GM12878 (cell line): Measurements from ENCODE around the gene PPP2R2D.

Experiments
- ATF2 ChIP-seq: IDR thresholded peaks from 2 replicates; pipeline ENCODE4 v1.6.1; 2012; ENCODE audit warnings: low read length, inconsistent platforms
- CTCF ChIP-seq, 3 experiments: IDR thresholded peaks in 2 of 3; conservative IDR thresholded peaks in 1 of 3; 2 replicates each; pipeline ENCODE4 v1.5.1; 2011; ENCODE audit warnings: low read depth in 3 of 3, low read length in 3 of 3, mild to moderate bottlenecking in 3 of 3, control low read depth in 2 of 3, moderate library complexity in 2 of 3, inconsistent platforms in 1 of 3, mixed read lengths in 1 of 3; ENCODE audit not compliant: control insufficient read depth in 2 of 3, insufficient read depth in 1 of 3; ENCODE audit errors: extremely low read depth in 1 of 3
- EZH2 ChIP-seq: IDR thresholded peaks from 2 replicates; pipeline ENCODE4 v1.6.1; 2012; ENCODE audit warnings: low read depth, mild to moderate bottlenecking, control low read depth, inconsistent platforms, low read length, borderline replicate concordance; ENCODE audit not compliant: control insufficient read depth
- FOXM1 ChIP-seq: IDR thresholded peaks from 2 replicates; pipeline ENCODE4 v1.6.1; 2012; ENCODE audit warnings: low read depth, mild to moderate bottlenecking, inconsistent platforms, low read length, moderate library complexity
- GATAD2B ChIP-seq: fragments of 450-650 bp; conservative IDR thresholded peaks from 2 replicates; pipeline ENCODE4 v1.6.1; 2017; ENCODE audit warnings: low read depth, mild to moderate bottlenecking, moderate library complexity
- JUND ChIP-seq: IDR thresholded peaks from 2 replicates; pipeline ENCODE4 v1.6.1; 2012; ENCODE audit warnings: low read depth, mild to moderate bottlenecking, low read length, improper control_type of control experiment, moderate library complexity
- MLLT1 ChIP-seq: fragments of 450-650 bp; IDR thresholded peaks from 2 replicates; pipeline ENCODE4 v1.6.1; 2016; ENCODE audit warnings: mild to moderate bottlenecking
- POLR2A ChIP-seq: IDR thresholded peaks from 2 replicates; pipeline ENCODE4 v1.6.1; 2011; ENCODE audit warnings: low read depth, mild to moderate bottlenecking, low read length
- POLR2AphosphoS2 ChIP-seq: IDR thresholded peaks from 2 replicates; pipeline ENCODE4 v1.6.1; 2011; ENCODE audit warnings: low read depth, mild to moderate bottlenecking, low read length, improper control_type of control experiment, moderate library complexity
- RFX5 ChIP-seq: IDR thresholded peaks from 2 replicates; pipeline ENCODE4 v1.6.1; 2011; ENCODE audit warnings: low read depth, low read length, improper control_type of control experiment
- SIN3A ChIP-seq: IDR thresholded peaks from 2 replicates; pipeline ENCODE4 v1.6.1; 2012; ENCODE audit warnings: low read depth, low read length, improper control_type of control experiment
- SMC3 ChIP-seq: IDR thresholded peaks from 2 replicates; pipeline ENCODE4 v1.6.1; 2011; ENCODE audit warnings: low read length, improper control_type of control experiment, borderline replicate concordance
- SREBF1 ChIP-seq: IDR thresholded peaks from 2 replicates; pipeline ENCODE4 v1.6.1; 2012; ENCODE audit warnings: mild to moderate bottlenecking, low read length
- ZBTB33 ChIP-seq: fragments of 450-650 bp; IDR thresholded peaks from 2 replicates; pipeline ENCODE4 v1.6.1; 2017; ENCODE audit warnings: mild to moderate bottlenecking

GRCh38 chr10:131882151-131882550, 18.7 kb upstream of the PPP2R2D start:
- TF ChIP-seq POLR2AphosphoS2 (no peak), CTCF (IDR thresholded peaks at IDR 0.05 in 2 of 3, conservative IDR thresholded peaks at IDR 0.05 in 1 of 3; ENCODE audit: control insufficient read depth in 2 of 3, extremely low read depth in 1 of 3, insufficient read depth in 1 of 3, low read depth in 3 of 3, low read length in 3 of 3) (no peak), SREBF1 (no peak), MLLT1 (no peak), JUND (no peak), FOXM1 (no peak), ZBTB33 (no peak), GATAD2B (no peak), ATF2 (no peak), SMC3 (no peak), EZH2 (no peak), SIN3A (no peak), POLR2A (no peak), RFX5 (no peak)
